ENCODE data around the gene COL19A1.
"Not testable (repeated sequence)": the region's sequence is repeated elsewhere in the genome, so short reads cannot be mapped to it uniquely, and the experiment has no call there.

The COL19A1 gene

DNA sequence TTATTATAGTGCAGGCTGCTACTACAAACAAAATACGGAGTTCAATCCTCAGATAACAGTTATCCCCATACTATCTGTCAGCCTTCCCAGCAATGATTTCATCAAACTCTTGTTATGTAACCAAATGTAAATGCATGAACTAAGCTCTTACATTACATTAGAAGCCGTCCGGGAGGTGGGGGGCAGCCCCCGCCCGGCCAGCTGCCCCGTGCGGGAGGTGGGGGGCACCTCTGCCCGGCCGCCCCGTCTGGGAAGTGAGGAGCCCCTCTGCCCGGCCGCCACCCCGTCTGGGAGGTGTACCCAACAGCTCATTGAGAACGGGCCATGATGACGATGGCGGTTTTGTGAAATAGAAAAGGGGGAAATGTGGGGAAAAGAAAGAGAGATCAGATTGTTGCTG lies 99.6 kb downstream of the COL19A1 start:
- not testable (repeated sequence) for DNase-seq (ENCODE audit: low read depth)

DNA sequence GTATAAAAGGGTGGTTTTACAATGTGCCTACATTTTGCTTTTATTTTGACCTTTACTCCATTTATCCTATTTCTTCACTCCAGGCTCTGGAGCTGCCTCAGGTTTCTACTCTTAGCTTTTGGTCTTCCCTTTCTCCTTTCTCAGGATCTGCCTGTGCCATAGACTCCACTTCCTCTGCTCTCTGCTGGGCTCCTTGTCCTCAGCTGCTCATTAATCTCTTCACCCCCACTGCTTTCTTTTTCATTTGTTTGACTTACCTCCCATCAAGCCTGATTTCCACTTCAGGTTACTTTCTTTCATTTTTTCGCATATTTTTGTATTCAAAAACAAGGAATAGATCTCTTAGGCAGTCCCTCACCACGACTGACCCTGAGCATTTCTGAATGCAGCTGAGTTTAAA lies 106.8 kb downstream of the COL19A1 start:
- DNase-seq (ENCODE audit: low read depth): no peak

- DNase-seq (ENCODE audit: low read depth): no peak
Measured at GRCh38 chr6:69973763-69974162, 107.4 kb downstream of the COL19A1 start.

GRCh38 chr6:69974193-69974592 lies 107.8 kb downstream of the COL19A1 start:
- DNase-seq (ENCODE audit: low read depth): no peak

DNA sequence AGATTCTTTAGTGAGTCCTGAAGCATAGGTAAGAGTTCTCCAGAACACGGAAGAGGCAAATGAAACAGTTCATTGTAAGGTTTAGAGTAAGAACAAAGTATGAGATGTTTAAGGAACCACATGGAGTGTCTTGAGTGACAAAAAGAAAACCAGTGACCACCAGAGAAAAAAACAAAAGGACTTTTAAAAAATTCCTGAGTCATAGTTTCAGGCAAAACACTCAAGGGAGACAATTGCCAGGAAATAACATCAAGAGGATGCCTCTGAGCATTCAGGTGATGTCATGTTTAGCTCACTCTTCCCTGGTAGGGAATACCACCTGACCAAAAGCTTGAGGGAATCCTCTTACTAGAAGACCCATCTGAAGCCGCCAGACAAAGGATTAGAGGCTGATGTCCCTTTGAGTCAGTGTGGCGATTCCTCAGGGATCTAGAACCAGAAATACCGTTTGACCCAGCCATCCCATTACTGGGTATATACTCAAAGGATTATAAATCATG lies 110.3 kb downstream of the COL19A1 start:
- no peak for DNase-seq (ENCODE audit: low read depth)

DNA sequence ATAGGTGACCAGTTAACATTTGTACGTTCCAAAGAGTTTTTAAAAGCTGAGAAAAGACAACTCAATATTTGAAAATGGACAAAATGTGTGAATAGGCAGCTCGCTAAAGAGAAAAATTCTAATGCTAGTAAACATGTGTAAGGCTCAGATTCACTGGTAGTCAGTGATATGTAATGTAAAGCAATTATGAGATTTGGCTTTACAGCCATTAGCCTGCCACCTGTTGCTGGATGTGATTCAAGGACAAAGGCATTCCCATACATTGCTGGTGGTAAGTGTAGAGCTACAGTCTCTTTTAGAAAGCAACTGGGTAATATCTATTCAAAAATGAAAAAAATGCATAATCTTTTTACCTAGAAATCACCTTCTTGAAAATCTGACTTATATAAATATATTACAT lies 114.3 kb downstream of the COL19A1 start:
- no peak for DNase-seq (ENCODE audit: low read depth)

DNA sequence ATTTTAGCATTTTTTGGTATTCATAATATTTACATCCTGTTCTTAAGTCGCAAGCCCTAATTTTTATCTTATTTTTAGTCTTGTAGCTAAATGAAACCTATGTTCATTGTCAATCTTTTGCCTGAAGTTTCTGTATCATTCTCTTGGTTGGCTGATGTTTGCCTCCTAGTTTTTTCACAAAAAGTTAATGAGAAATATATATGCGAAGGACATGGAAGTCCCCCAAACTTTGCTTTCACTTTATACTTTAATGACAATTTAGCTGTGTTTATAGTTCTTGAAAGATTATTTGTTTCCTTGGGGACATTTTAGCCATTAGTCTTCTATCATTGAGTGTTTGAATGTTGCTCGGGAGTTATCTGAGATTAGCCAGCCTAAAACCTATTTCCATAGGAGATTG lies 118.2 kb downstream of the COL19A1 start:
- DNase-seq (ENCODE audit: low read depth): no peak

DNA sequence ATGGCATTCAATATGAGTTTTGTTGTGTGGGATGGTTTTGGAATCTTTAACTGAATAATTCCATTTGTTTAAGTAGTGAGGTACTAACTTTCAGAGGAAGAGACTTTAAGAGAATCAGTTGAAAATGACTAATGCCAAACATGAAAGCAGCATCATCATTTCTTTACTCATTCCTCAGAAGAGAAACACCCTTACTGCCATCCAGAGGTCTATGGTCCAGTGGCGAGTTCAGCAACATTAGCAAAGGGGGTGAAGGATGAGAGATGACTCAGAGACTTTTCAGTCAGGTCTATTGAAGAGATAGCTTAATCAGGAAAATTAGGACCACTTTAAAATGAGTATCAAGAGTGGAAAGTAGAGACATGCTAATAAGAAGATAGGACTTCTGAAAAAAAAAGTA lies 118.8 kb downstream of the COL19A1 start:
- DNase-seq (ENCODE audit: low read depth): no peak

DNA sequence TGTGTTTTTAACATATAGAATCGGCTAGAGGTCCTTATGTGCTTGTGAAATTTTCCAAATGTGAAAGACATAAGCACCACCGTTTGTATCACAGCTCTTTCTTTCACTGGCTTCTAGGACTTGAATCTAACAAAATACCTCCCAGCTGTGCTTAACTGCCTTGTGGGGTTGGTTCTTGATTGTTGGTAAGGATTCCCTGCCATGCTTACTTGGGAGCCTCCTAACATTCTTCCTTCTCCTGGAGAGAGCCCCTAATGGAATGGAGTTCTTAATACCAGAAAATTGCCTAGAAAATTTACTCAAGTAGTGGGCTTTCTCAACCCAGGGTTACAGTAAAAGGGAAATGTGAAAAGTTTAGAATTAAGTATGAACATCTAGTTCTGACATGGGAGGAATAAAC lies 121.2 kb downstream of the COL19A1 start:
- DNase-seq (ENCODE audit: low read depth): no peak

GRCh38 chr6:69988458-69989126 lies 122.2 kb downstream of the COL19A1 start:
- DNase-seq (ENCODE audit: low read depth): no peak

GRCh38 chr6:69994251-69994650 lies 127.9 kb downstream of the COL19A1 start:
- DNase-seq (ENCODE audit: low read depth): no peak

GRCh38 chr6:70008189-70008588 lies 141.8 kb downstream of the COL19A1 start:
- no peak for DNase-seq (ENCODE audit: low read depth)

GRCh38 chr6:70010339-70010738 lies 144.0 kb downstream of the COL19A1 start:
- not testable (repeated sequence) for DNase-seq (ENCODE audit: low read depth)

DNA sequence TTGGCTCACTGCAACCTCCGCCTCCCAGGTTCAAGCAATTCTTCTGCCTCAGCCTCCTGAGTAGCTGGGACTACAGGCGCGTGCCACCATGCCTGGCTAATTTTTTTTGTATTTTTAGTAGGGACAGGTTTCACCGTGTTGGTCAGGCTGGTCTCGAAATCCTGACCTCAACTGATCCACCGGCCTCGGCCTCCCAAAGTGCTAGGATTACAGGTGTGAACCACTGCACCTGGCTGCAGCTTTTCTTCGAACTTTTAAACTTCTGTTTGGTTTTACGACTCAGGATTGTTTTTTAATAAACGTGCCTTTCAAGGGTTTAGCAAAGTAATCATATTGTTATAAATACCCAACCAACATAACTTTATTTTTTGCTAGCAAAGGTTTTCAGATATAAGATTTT lies 156.8 kb downstream of the COL19A1 start:
- not testable (repeated sequence) for DNase-seq (ENCODE audit: low read depth)

DNA sequence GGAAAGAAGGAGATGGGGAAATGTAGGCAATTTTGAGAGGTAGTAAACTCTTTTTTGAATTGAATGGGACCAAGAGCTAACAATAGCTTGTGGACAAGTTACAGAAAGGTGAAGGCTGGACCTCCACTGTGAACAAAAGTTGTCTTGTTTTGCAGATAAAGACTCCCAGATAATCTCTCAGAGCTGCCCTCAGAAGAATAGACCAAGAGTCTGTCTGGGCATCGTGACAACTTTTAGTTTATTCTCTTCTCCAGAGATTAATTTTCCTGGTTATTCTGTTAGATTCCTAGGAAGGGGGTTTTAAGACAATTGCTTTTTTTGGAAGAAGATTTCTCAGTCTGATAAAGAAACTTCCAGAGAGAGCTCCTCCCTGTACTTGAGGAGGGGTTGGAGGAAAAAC lies 161.9 kb downstream of the COL19A1 start:
- DNase-seq (ENCODE audit: low read depth): no peak

- DNase-seq (ENCODE audit: low read depth): no peak
Measured at GRCh38 chr6:70028926-70029325, 162.6 kb downstream of the COL19A1 start.

DNA sequence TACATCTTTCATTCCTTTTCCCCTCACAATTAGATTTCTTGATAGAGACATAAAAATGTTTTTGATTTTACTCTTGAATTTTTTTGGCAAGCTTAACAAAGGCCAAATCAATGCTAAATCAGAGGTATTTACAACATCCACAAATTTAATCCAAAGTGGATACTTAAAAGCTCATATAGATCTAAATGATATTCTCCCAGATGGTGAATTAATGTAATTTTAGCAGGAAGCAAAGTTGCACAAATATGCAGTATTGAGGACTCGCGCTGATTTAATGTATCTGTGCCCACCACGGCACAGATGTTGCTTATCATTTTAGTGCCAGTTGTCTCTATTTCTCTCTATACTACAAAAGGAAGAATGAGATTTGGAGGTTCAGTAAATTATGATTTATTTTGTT lies 167.4 kb downstream of the COL19A1 start:
- DNase-seq (ENCODE audit: low read depth): no peak

- no peak for DNase-seq (ENCODE audit: low read depth)
Measured at GRCh38 chr6:70037445-70037844, 171.1 kb downstream of the COL19A1 start.

GRCh38 chr6:70040766-70041165 lies 174.4 kb downstream of the COL19A1 start:
- DNase-seq (ENCODE audit: low read depth): no peak

DNA sequence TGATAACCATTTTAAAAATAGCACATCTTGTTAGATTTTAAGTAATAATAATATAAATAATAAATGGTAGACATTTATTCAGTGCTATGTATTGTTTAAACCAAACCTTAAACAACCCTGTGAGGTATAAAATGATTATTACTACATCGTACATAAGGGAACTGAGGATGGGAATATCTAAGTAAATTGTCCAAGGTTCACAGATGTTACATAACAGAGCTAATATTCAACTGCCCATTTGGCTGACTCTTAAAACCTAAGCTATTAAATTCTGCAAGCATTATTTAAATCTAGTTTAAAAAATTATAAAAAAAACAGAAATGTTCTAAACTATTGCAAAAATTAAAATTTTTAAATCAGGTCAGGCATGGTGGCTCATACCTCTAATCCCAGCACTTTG lies 175.1 kb downstream of the COL19A1 start:
- DNase-seq (ENCODE audit: low read depth): no peak

DNA sequence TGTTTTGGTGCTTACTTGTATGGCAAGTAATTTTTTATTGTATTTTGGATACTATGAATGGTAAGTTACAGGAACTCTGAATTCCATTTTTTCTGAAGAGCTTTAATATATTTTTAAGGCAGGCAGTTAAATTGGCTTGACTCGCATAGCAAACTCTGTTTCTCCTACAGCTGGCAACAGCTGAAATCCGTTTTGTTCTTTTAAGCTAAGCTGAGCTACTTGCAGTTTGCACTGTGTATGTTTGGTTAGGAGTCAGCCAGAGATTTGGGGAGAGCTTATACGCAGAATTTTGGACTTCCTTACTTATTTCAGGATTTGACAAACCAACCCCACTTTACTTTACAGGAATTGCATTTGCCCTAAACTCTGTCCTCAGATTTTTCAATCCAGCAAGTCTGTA lies 179.1 kb downstream of the COL19A1 start:
- DNase-seq (ENCODE audit: low read depth): no peak

DNA sequence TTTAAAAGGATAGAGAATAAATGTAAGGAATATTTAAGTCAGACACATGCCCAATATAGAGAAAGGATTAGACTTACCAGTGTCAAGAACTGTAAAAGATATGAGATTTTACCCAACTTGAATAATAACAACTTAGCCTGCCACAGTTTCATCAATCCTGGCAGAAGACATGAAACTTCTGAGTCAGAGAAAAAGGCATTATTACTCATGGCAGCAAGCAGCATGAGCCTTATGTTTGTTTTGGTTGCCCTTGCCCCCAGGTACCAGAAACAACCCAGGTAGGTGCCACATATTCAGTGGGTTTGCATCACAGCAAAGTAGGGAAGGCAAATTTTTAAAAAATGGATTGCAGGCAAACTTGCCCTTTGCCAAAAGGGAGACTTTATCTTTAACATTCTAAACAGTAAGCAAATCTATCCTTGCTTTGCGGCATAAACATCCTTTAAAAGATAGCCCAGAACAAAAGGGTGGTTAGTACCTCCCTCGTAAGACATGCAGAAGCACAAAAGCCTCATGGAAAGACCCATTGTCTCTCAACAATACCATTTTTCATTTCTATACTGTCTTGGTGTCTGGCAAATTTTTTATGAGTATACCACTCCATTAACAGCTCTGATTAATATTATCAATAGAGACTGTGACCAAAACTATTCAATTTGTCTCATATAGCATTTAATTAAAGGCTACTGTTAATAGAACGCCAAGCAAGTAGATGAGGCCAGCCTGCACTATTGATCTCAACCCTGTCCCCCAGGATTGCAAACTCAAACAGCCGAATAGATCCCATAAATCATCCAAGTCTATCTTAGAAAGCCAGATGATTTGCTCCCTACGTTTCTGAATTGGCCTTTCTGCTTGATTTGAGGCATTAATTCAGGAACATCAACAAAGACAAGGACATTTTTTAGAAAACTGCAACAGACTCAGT lies 185.1 kb downstream of the COL19A1 start:
- no peak for DNase-seq (ENCODE audit: low read depth)

DNA sequence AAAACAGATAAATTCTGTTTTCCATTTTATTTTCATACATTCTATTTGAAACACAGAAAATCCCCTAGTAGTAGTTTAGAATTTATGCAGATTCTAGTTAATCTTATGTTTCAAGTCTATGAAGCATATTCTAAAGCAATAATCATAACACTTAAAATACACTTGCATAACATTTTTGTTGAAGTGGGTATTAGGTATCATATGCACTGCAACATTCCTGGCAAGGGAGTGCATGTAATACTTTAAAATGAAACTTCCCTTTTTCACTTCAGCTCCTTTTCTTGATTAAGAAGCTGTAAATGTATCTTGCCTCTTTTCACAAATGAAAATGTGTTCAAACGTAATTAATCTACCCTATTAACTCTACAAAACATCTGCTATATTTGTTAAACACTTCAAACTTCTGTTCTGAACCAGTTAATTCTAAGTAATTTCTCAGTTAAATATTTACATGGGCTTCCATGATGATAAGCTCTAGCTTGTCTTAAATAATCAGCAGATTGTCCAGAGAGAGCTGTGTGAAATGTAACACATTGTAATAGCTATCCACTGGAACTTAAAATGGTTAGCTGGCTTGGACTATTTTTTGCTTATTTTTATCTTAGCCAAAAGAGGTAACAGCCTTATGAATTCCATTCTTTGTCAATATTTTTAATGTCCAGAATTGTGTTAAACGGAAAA lies 192.8 kb downstream of the COL19A1 start:
- DNase-seq (ENCODE audit: low read depth): no peak
